Activated T-helper 17 cell treated with anti-CD3 and anti-CD28 coated beads, Interleukin-2, amount 50 U/mL, for 72 hours (primary cell): Measurements from ENCODE around the gene CSE1L. TPM values are rescaled to one million over a fixed set of nuclear protein-coding genes. Genes with fewer than 3 reads are reported as not detected.
"Not testable (repeated sequence)": the region's sequence is repeated elsewhere in the genome, so short reads cannot be mapped to it uniquely, and the experiment has no call there.

Source experiments
- ATAC-seq: fragments of 150-1000 bp; cut with Tn5 transposase; replicated peaks from 2 replicates; pipeline ENCODE4 v1.10.0; 2021; ENCODE audit warnings: mild to moderate bottlenecking, moderate library complexity
- H3K27ac Mint-ChIP-seq: one replicate; pipeline ENCODE4 v1.8.0; 2022; ENCODE audit warnings: mixed read lengths
- H3K27me3 Mint-ChIP-seq: one replicate; pipeline ENCODE4 v1.8.0; 2022; ENCODE audit warnings: mixed read lengths
- H3K36me3 Mint-ChIP-seq: one replicate; pipeline ENCODE4 v1.8.0; 2022; ENCODE audit warnings: low read depth, mild to moderate bottlenecking, mixed read lengths
- H3K4me1 Mint-ChIP-seq: one replicate; pipeline ENCODE4 v1.8.0; 2022; ENCODE audit warnings: mixed read lengths
- H3K4me3 Mint-ChIP-seq: one replicate; pipeline ENCODE4 v1.8.0; 2022; ENCODE audit warnings: mild to moderate bottlenecking, mixed read lengths
- H3K9me3 Mint-ChIP-seq: one replicate; pipeline ENCODE4 v1.8.0; 2022; ENCODE audit warnings: mixed read lengths
- total RNA-seq, 2 donors: library from RNA; stranded (reverse); gene quantifications; one replicate each; pipeline ENCODE4 v1.2.3, GENCODE V29; 2022

CSE1L gene
- total RNA-seq, 2 donors from 2014 or later, result 59.5 to 138 TPM

- Mint-ChIP-seq H3K4me1 (peaks cover 5% of the 10 kb centered on the region), H3K9me3 (no peaks in the 10 kb centered on the region), H3K4me3 (no peak overlapping the region), H3K36me3 (peaks cover 93% of the 10 kb centered on the region), H3K27ac (peak overlapping the region; percentile 39), H3K27me3 (no peaks in the 10 kb centered on the region)
- no peak for ATAC-seq
These were observed 86.9 kb downstream of the CSE1L start for GRCh38 chr20:49132995-49133478.

- Mint-ChIP-seq H3K9me3 (no peaks in the 10 kb centered on the region), H3K4me3 (no peak overlapping the region), H3K27me3 (no peaks in the 10 kb centered on the region), H3K27ac (no peak overlapping the region), H3K4me1 (peaks cover 5% of the 10 kb centered on the region), H3K36me3 (peaks cover 93% of the 10 kb centered on the region)
- no peak for ATAC-seq
These were observed 87.5 kb downstream of the CSE1L start for GRCh38 chr20:49133571-49133970.

- H3K4me1 Mint-ChIP-seq, H3K4me3 Mint-ChIP-seq, H3K9me3 Mint-ChIP-seq, H3K27me3 Mint-ChIP-seq, H3K27ac Mint-ChIP-seq, ATAC-seq: not testable (repeated sequence)
- H3K36me3 Mint-ChIP-seq, result peaks cover 95% of the 10 kb centered on the region
These were observed 88.7 kb downstream of the CSE1L start for GRCh38 chr20:49134797-49135196.

GRCh38 chr20:49136817-49137571, 90.9 kb downstream of the CSE1L start:
- no peaks in the 10 kb centered on the region for H3K27me3 Mint-ChIP-seq
- peaks cover 5% of the 10 kb centered on the region for H3K4me1 Mint-ChIP-seq
- H3K36me3 Mint-ChIP-seq, result peaks cover 91% of the 10 kb centered on the region
- H3K4me3 Mint-ChIP-seq, result no peak overlapping the region
- H3K27ac Mint-ChIP-seq, result no peak overlapping the region
- ATAC-seq, result no peak
- H3K9me3 Mint-ChIP-seq, result no peaks in the 10 kb centered on the region

GRCh38 chr20:49138431-49138830, 92.3 kb downstream of the CSE1L start:
- Mint-ChIP-seq H3K9me3 (no peaks in the 10 kb centered on the region), H3K4me1 (no peaks in the 10 kb centered on the region), H3K4me3 (no peak overlapping the region), H3K27me3 (no peaks in the 10 kb centered on the region), H3K27ac (no peak overlapping the region), H3K36me3 (peaks cover 86% of the 10 kb centered on the region)
- ATAC-seq, result no peak

- H3K27me3 Mint-ChIP-seq, result no peaks in the 10 kb centered on the region
- H3K4me3 Mint-ChIP-seq, result no peak overlapping the region
- H3K27ac Mint-ChIP-seq, result no peak overlapping the region
- peaks cover 7% of the 10 kb centered on the region for H3K4me1 Mint-ChIP-seq
- H3K36me3 Mint-ChIP-seq, result peaks cover 85% of the 10 kb centered on the region
- H3K9me3 Mint-ChIP-seq, result no peaks in the 10 kb centered on the region
- no peak for ATAC-seq
These were observed 94.3 kb downstream of the CSE1L start for GRCh38 chr20:49140411-49140810.

- Mint-ChIP-seq H3K4me1 (peaks cover 7% of the 10 kb centered on the region), H3K4me3 (no peak overlapping the region), H3K9me3 (no peaks in the 10 kb centered on the region), H3K27ac (no peak overlapping the region), H3K36me3 (peaks cover 85% of the 10 kb centered on the region), H3K27me3 (no peaks in the 10 kb centered on the region)
- no peak for ATAC-seq
These were observed 94.7 kb downstream of the CSE1L start for GRCh38 chr20:49140834-49141233.

Other genes with a start within 250 kb of the CSE1L start
- 100 to 1,000 TPM in 1 of 2 donors, 10 to 100 TPM in 1; 96.1 to 111 TPM for gene PREX1, start 218.3 kb upstream of the CSE1L start, total RNA-seq
- gene ARFGEF2, start 124.6 kb upstream of the CSE1L start, total RNA-seq, result 10 to 100 TPM; 22.9 to 32.0 TPM
- gene STAU1, start 142.0 kb downstream of the CSE1L start, total RNA-seq, result 10 to 100 TPM; 73.3 to 88.2 TPM
- 10 to 100 TPM; 35.6 to 56.3 TPM for gene DDX27, start 173.1 kb downstream of the CSE1L start, total RNA-seq
- 10 to 100 TPM; 32.8 to 54.9 TPM for gene ZNFX1, start 231.7 kb downstream of the CSE1L start, total RNA-seq